ENCODE data around the gene GRK3.
A peak's percentile ranks its signal among the peaks of the same experiment; 100 is the strongest.
"Not testable (repeated sequence)": the region's sequence is repeated elsewhere in the genome, so short reads cannot be mapped to it uniquely, and the experiment has no call there.

The GRK3 gene

GRCh38 chr22:25552405-25552804 lies 12.1 kb upstream of the GRK3 start:
- DNase-seq = not testable (repeated sequence)

- no peak for DNase-seq
Observed at GRCh38 chr22:25553131-25553530, 11.3 kb upstream of the GRK3 start.

DNA sequence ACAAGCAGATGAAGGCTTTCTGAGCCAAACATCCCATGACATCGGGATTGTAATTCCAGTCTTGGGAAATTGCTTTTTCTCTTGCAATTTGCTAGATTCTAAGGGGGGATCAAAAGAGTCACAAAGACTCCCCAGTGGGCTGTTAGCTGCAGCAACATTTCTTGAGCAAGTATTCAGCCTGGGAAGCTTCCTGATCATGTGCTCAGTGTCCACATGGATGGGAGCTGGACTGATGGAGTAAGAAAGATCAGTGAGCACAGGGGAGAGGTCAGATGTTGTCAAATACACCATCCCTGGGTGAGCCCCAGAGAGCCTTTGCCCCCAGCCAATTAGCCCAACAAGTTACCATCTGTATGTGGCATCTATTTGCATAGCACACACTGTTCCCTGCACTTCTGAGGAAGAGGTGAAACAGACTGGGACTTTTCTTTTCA lies 10.2 kb upstream of the GRK3 start:
- no peak for DNase-seq

DNA sequence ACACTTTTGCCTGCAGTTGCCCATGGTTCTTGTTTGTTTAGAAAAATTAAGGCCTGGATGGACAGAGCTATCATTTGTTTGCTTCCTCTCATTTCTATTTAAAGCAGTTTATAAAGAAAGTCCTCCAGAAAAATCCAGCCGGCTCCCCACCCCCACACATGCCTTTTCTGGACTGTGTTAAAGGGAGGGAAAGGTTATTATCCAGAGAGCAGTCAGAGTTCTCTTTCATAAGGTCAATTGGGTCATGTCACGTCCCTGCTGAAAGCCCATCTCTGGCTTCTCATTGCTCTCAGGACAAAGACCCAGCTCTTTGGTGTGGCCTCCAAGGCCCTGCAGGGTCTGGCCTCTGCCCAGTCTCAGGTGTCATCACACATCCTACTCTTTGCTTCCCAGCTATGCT lies 9.8 kb upstream of the GRK3 start:
- DNase-seq = no peak

GRCh38 chr22:25555586-25555985 lies 8.9 kb upstream of the GRK3 start:
- no peak for DNase-seq

GRCh38 chr22:25557218-25557617 lies 7.3 kb upstream of the GRK3 start:
- DNase-seq = no peak

GRCh38 chr22:25558341-25558740 lies 6.1 kb upstream of the GRK3 start:
- DNase-seq = no peak

DNA sequence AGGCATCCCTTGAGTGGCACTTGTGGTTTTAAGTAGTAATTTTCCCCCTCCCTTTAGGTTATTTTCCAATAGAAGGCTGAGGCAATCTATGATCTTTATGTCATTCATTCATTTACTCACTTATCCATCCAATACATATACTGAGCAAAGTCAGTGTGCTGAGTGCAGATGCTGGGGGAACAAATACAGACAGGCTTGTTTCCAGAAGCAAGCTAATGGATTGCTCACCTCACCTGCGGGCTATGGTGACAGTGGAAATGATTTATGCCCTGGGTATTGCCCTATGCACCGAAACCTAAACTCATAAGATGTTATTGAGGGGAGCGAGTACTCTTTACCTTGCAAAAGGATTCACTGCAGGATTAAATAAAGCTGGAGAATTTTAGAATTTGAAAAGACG lies 4.6 kb upstream of the GRK3 start:
- not testable (repeated sequence) for DNase-seq

DNA sequence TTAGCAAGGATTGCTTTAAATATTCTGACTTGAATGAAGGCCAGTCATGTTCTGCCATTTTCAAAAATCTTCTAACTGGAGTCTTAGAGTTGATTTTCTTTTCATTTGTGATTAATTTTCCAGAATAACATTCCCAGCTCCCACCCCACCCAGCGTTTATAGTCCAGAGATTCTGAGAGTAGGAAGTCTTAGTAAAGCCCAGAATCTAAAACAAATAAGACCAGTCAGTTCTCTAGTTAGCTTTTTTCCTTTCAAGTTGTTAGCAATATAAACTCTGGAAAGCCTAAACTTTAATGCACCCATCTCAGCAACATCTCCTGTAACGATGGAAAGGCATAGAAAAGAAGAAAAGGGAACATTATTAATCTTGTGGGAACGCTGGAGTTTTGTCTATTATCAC lies 3.3 kb upstream of the GRK3 start:
- DNase-seq = not testable (repeated sequence)

DNA sequence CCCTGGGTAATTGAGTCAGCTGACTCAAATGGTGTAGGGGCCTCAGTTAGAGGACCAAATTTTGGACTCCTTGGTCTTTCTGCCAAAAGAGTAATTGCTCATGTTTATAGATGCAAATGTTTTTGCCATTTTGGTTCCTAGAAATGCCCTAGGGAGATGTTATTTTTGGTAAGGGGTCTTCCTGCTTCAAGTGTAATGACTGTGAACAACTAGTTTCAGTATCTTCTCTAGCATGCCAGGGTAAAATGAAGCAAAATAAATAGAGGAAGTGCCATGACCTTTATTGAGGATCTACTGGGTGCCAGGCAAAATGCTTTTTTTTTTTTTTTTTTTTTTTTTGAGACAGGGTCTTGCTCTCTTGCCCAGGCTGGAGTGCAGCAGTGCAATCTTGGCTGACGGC lies 2.5 kb upstream of the GRK3 start:
- DNase-seq = not testable (repeated sequence)

- not testable (repeated sequence) for DNase-seq
Observed at GRCh38 chr22:25562966-25563760, 1.3 kb upstream of the GRK3 start.

DNA sequence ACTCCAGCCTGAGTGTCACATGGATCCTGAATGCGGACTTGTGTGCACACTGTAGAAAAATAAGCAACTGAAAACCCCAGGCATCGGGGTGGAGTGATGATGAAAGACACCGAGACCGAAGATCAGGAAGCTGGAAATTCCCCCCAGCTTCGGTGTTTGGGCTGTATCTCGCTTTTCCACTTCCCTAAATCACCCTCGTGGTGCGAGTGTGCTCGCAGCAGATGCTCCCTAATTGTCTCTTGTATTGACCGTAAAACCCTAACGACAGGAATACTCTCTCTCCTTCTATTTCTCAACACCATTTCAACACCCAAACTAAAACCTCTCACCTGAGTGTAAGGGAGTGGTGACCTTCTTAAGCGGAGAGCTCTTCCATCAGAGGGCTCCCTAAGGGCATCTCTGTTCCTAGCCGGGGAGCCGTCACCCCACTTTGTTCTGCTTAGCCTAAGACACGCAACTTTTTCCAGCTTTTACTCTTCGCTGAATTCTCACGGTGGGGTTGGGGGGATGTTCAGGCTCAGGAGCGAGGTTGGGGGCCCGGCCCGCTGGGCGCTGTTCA lies 635 bp upstream of the GRK3 start:
- DNase-seq = peak; percentile 21

DNA sequence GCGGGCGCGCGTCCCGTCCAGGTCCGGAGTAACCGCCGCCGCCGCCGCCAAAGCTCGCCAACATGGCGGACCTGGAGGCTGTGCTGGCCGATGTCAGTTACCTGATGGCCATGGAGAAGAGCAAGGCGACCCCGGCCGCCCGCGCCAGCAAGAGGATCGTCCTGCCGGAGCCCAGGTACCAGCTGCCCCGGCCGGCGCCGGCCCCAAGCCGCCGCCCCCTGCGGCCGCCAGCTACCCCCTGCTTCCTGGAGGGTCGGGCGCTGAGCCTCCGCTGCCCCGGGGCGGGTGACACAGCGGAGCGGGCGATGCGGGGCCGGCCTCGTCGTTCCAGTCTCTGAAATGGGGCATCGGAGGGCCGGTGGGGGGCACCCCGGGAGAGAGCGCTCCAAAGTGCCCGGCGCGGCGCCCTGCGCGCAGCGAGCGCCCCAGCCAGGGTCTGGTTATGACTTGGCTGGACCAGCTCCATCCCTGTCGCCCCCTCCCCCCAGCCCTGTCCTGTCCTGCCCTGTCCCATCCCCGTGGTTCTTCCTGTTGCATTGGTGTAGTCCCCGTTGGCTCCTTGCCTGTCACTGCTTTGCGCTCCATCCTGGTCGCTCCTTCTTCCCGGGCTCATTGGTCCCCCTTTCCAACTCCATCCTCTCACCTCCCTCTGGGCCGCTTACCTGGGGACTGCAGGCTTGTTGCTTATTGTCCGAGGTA lies 653 bp downstream of the GRK3 start:
- peak; percentile 53 for DNase-seq

DNA sequence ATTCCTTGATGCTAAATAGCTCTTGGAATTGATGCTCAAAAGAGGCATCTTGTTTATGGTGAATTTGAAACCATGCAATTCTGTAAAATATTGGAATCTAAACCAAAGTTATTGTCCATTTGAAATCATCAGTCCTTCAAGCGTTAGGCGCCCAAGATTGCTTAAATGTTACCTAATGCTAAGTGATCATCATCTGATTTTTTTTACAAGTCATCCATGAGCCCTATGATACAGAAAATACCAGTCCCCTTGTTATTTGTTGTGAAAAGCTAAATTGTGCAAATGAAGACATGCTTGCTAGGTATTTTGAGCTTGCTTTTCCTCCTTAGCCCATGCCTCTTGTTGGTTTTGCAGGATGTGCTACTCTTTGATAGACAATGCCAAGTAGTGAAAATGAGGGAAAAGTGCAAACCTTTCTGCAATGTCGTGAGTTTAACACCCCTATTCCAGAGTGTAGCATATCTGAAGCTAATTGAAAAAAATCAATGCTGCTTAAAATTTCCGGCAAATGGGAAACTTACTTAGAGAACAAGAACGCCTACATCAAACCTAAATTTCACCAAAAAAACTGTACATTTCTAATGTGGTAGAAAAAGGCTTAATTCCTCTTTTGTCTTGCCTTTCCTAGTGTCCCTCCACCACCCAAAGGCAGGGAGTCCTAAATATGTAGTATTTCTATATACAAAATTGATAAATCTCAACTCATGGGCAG lies 1.9 kb downstream of the GRK3 start:
- no peak for DNase-seq

DNA sequence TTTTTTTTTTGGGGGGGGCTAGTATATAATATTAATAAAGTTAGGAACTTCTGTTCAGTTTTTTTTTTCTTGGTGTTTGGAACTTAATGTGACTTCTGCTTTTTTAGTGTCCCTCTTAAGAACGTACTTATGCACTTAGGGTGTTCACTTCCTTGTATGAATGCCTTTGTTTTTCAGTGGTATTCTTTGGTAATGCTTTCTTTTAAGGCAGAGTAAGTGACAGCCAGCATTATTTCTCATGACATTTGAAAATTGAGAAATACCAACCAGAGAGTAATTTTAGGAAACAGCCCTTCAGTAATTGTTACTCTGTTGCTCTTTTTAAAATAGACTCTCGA lies 2.4 kb downstream of the GRK3 start:
- DNase-seq = no peak

DNA sequence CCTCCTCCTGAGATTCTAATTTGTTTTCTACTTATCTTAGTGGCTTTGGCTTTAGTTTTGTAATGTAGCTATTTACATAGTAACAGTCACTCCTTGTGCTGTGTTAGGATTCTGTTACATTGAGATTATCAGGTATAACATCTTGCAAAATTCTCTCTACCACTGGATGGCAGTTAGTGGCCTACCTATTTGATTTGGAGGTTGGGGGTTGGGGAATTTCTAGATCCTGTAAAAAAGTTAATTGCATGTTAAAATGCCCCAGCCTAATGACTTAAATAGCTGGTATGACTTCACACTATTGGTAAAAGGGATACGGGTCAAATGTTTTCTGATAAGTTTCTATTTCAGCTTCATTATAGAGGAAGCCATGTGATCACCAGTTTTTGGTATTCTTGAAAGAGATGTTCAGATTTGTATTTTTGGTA lies 2.8 kb downstream of the GRK3 start:
- no peak for DNase-seq

DNA sequence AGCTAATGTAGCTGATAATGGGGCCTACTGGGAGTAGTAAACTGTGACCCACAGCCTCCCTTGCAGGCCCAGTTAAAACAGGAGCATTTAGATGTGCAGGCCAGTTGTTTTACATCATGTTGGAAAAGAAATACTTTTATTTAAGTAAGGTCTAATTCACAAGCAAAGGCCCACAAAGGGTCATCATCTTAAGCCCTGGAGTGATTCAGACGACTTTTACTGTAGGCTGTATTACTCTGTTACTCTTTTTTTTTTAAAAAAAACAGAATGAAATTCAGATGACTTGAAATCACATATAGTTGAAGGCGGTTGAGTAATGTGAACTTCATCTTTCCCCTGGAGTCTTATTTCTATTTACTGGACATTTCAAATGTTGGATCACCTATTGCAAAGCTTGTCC lies 3.6 kb downstream of the GRK3 start:
- not testable (repeated sequence) for DNase-seq

- DNase-seq = no peak
Observed at GRCh38 chr22:25569361-25569760, 4.9 kb downstream of the GRK3 start.

DNA sequence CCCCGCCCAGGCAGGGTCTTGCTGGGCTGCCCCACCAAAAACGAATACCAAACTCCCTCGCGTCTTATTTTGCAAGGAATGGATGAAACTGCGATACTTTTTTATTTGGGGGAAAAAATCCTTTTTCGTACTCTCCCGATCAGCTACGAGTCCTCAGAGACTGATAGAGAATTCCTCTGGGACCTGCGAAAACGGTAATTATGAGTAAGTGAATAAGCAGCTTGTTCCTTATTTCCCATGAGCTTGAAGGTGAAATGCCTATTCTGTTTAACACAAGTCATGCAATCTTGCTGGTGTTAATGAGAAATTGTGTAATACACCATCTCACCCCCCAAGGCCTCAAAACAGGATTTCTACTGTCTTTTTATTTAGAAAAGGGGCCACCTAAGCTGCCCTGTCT lies 5.5 kb downstream of the GRK3 start:
- no peak for DNase-seq

DNA sequence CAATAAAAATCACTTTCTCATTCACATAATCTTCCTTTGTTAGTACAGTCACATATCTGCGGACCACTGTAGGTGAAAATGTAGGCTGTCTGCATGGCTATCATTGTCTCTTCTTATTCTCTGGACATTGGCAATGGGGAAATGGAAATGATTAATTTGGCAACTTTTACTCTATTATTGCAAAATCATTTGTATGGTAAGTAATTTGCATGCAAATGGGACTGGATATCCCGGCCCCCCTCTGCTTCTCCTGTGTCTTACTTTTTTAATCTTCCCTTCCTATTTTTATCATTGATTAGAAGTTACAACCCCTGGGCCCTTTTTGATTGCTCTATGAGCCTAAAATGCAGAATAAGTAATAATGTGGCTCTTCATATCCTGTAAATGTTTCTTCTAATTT lies 6.0 kb downstream of the GRK3 start:
- DNase-seq = no peak

GRCh38 chr22:25571969-25572707 lies 7.7 kb downstream of the GRK3 start:
- DNase-seq = not testable (repeated sequence)

DNA sequence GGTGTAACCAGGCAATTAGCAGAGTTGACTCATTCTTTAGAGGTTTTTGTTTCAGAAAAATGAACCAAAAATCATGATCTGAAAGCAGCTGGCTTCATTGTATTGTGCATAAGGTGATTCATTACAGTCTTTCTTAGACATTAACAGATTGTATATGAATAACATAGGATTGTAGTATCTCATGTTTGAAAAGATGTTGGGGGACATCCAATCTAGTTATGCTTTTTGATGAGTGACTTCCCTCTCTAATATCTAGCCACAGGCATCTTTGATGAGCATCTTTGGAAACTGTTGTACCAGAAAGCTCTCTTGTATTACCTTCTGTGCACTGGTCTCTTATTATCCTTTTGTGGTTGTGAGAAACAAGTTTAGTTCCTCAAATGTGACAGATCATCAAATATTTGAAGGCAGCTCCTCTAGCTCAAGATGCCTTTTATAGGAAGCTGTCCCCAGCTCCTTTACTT lies 8.3 kb downstream of the GRK3 start:
- no peak for DNase-seq

DNA sequence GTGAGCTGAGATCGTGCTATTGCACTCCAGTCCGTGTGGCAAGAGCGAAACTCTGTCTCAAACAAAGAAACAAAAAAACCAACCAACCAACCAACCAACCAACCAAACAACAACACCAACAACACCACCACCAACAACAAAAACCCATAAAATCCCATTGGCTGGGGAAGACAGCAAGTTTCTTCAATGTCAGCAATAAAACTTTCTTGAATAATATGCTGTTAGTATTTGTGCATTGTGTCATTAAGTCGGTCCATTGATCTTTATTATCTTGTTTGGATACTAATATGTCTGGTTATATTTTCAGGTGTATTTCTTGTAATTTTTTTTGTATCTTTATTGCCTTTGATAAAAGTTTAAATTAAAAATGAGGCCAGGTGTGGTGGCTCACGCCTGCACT lies 9.4 kb downstream of the GRK3 start:
- no peak for DNase-seq
